Loucy (cell line): ENCODE results near the gene CCDC92.

ENCODE experiments used
- CTCF ChIP-seq: fragments of 200-600 bp; sonication (generic); conservative IDR thresholded peaks from 2 replicates; pipeline ENCODE4 v1.5.1; 2014; ENCODE audit warnings: mild to moderate bottlenecking, antibody characterized with exemption, low read length
- EZH2phosphoT487 ChIP-seq: fragments of 200-600 bp; IDR thresholded peaks from 2 replicates; pipeline ENCODE4 v1.6.1; 2018; ENCODE audit warnings: antibody characterized with exemption, mild to moderate bottlenecking, moderate library complexity, borderline replicate concordance

DNA sequence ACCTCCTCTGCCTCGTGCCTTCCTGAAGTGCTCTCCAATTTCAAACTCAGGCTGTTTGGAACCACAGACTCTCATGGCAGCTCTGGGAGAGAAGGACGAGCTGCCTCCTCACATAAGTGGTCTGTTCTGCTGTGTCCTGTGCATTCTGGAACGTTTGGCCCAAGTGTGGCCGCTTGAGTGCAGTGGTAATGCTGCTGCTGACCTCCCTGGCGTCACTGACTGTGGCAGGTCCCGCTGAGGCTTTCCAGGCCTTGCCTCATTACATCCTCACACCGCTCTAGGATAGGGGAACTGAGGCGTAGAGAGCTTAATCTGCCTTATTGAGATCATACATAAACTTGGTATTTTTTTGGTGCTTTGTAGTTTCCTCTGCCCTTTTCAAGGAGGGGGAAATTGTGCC lies 14.2 kb downstream of the CCDC92 start:
- TF ChIP-seq CTCF: no peak
- no peak for TF ChIP-seq EZH2phosphoT487
